ENCODE results near the gene MYH8.

- TF ChIP-seq CTCF (optimal IDR thresholded peaks at IDR 0.05 in 1 of 3, IDR thresholded peaks at IDR 0.05 in 1 of 3, conservative IDR thresholded peaks at IDR 0.05 in 1 of 3; ENCODE audit: extremely low read depth in 1 of 3, insufficient read depth in 2 of 3, low read length in 3 of 3) (no peak), EZH2 (IDR thresholded peaks at IDR 0.05; ENCODE audit: low read length) (no peak)
These were observed 7.8 kb upstream of the MYH8 start for GRCh38 chr17:10429421-10430045.
